H1 (cell line): ENCODE measurements around the gene SEMA3C. TPM values are rescaled to one million over a fixed set of nuclear protein-coding genes. Genes with fewer than 3 reads are reported as not detected.

Experiments used
- CTCF ChIA-PET: fragments of 300-600 bp; sonication (Branson Sonifier 250); formaldehyde crosslinking; loops from one replicate; lab custom pipeline; 2021; ENCODE audit not compliant: partially characterized antibody; lab: Charles Lee
- POLR2A ChIA-PET: fragments of 300-600 bp; sonication (Branson Sonifier 250); formaldehyde crosslinking; loops from one replicate; lab custom pipeline; 2021; ENCODE audit warnings: inconsistent platforms; ENCODE audit not compliant: partially characterized antibody; lab: Charles Lee
- DNase-seq, 2 experiments: peaks; one replicate each; pipeline versions ENCODE4 v3.0.0 to v3.0.0-alpha.2; 2010 to 2022; ENCODE audit warnings: low spot score in 2 of 2, low read depth in 1 of 2, mixed read lengths in 1 of 2
- FAIRE-seq: peaks from 2 replicates; lab custom pipeline; 2011; peaks lifted over from hg19 to GRCh38; lab: Jason Lieb, UNC
- H2AFZ ChIP-seq: 2 replicates; pipeline ENCODE4 v1.8.1; 2012; ENCODE audit warnings: low read length, inconsistent platforms
- H2AK5ac ChIP-seq: 2 replicates; pipeline ENCODE4 v1.6.1; 2013; ENCODE audit warnings: low read depth, low read length
- H2BK120ac ChIP-seq: replicated peaks from 2 replicates; pipeline ENCODE3; 2013; ENCODE audit warnings: low read depth, low read length, inconsistent platforms
- H2BK12ac ChIP-seq: 2 replicates; pipeline ENCODE4 v1.6.1; 2013; ENCODE audit warnings: low read depth, low read length
- H2BK15ac ChIP-seq: 2 replicates; pipeline ENCODE4 v1.6.1; 2013; ENCODE audit warnings: low read length
- H2BK20ac ChIP-seq: 2 replicates; pipeline ENCODE4 v1.6.1; 2013; ENCODE audit warnings: low read length
- H2BK5ac ChIP-seq: 2 replicates; pipeline ENCODE4 v1.6.1; 2013; ENCODE audit warnings: low read depth, low read length
- H3K14ac ChIP-seq: 2 replicates; pipeline ENCODE4 v1.6.1; 2013; ENCODE audit warnings: inconsistent platforms; ENCODE audit not compliant: insufficient read length
- H3K18ac ChIP-seq: 2 replicates; pipeline ENCODE4 v1.6.1; 2013; ENCODE audit warnings: low read length; ENCODE audit errors: extremely low read depth
- H3K23ac ChIP-seq: 2 replicates; pipeline ENCODE4 v1.6.1; 2013; ENCODE audit warnings: inconsistent platforms; ENCODE audit not compliant: insufficient read length
- H3K23me2 ChIP-seq: 2 replicates; pipeline ENCODE4 v1.6.1; 2013; ENCODE audit warnings: low read depth, low read length
- H3K27ac ChIP-seq: 2 replicates; pipeline ENCODE4 v1.6.1; 2011; ENCODE audit warnings: low read depth, low read length, inconsistent platforms
- H3K27me3 ChIP-seq, 4 experiments: replicated peaks in 1 of 4; 1 replicate in 1 of 4; 2 replicates in 3 of 4; pipeline versions ENCODE4 v1.6.1 to v1.8.1; 2011 to 2013; ENCODE audit warnings: low read length in 3 of 4, mild to moderate bottlenecking in 3 of 4, inconsistent platforms in 2 of 4, mixed read lengths in 2 of 4, moderate library complexity in 1 of 4; ENCODE audit not compliant: control insufficient read depth in 3 of 4, insufficient read depth in 3 of 4; ENCODE audit errors: extremely low read depth in 1 of 4
- H3K36me3 ChIP-seq, 4 experiments: 2 replicates each; pipeline versions ENCODE4 v1.6.1 to v1.8.1; 2011 to 2013; ENCODE audit warnings: mild to moderate bottlenecking in 4 of 4, low read length in 3 of 4, moderate library complexity in 2 of 4, control low read depth in 1 of 4, inconsistent platforms in 1 of 4; ENCODE audit not compliant: insufficient read depth in 4 of 4, control insufficient read depth in 2 of 4
- H3K4ac ChIP-seq: replicated peaks from 2 replicates; pipeline ENCODE3; 2013; ENCODE audit warnings: low read length, low read depth, mixed read lengths, inconsistent platforms; ENCODE audit not compliant: insufficient read length
- H3K4me1 ChIP-seq, 4 experiments: replicated peaks in 1 of 4; 1 replicate in 1 of 4; 2 replicates in 3 of 4; pipeline versions ENCODE4 v1.6.1 to v1.8.1; 2011 to 2013; ENCODE audit warnings: low read length in 3 of 4, inconsistent platforms in 2 of 4, mixed read lengths in 1 of 4; ENCODE audit not compliant: insufficient read depth in 4 of 4, control insufficient read depth in 3 of 4
- H3K4me2 ChIP-seq, 2 experiments: 2 replicates each; pipeline versions ENCODE4 v1.6.1 to v1.8.1; 2011 to 2013; ENCODE audit warnings: low read depth in 2 of 2, low read length in 2 of 2, control low read depth in 1 of 2, inconsistent platforms in 1 of 2, mild to moderate bottlenecking in 1 of 2; ENCODE audit not compliant: insufficient read depth in 1 of 2
- H3K4me3 ChIP-seq, 4 experiments: fragments of 200-600, 300-600 bp in 1 of 4; sonication (generic), shearing (Covaris generic), sonication (Bioruptor Twin) in 1 of 4; 2 replicates each; pipeline versions ENCODE4 v1.5.1 to v1.8.1; 2011 to 2016; ENCODE audit warnings: low read length in 4 of 4, low read depth in 3 of 4, control low read depth in 2 of 4, inconsistent platforms in 2 of 4, mild to moderate bottlenecking in 2 of 4, mixed read lengths in 1 of 4, moderate library complexity in 1 of 4; ENCODE audit not compliant: insufficient read depth in 2 of 4; ENCODE audit errors: extremely low read depth in 1 of 4
- H3K56ac ChIP-seq: replicated peaks from 2 replicates; pipeline ENCODE3; 2013; ENCODE audit warnings: low read depth, mild to moderate bottlenecking, mixed read lengths, low read length, inconsistent platforms; ENCODE audit not compliant: insufficient read length
- H3K79me1 ChIP-seq: 2 replicates; pipeline ENCODE4 v1.6.1; 2013; ENCODE audit warnings: low read depth, low read length, control low read depth
- H3K79me2 ChIP-seq, 2 experiments: 2 replicates each; pipeline versions ENCODE4 v1.6.1 to v1.8.1; 2012 to 2013; ENCODE audit warnings: low read length in 2 of 2, mild to moderate bottlenecking in 2 of 2, inconsistent platforms in 1 of 2; ENCODE audit not compliant: insufficient read depth in 2 of 2, control insufficient read depth in 1 of 2
- H3K9ac ChIP-seq, 4 experiments: replicated peaks in 1 of 4; 1 replicate in 1 of 4; 2 replicates in 3 of 4; pipeline versions ENCODE4 v1.6.1 to v1.8.1; 2011 to 2013; ENCODE audit warnings: low read depth in 3 of 4, low read length in 3 of 4, control low read depth in 2 of 4, mild to moderate bottlenecking in 2 of 4, moderate library complexity in 2 of 4, inconsistent platforms in 1 of 4; ENCODE audit errors: extremely low read depth in 1 of 4
- H3K9me3 ChIP-seq, 2 experiments: 2 replicates each; pipeline versions ENCODE4 v1.6.1 to v1.8.1; 2012 to 2013; ENCODE audit warnings: mild to moderate bottlenecking in 2 of 2, moderate library complexity in 2 of 2, control low read depth in 1 of 2, inconsistent platforms in 1 of 2, low read depth in 1 of 2, low read length in 1 of 2, mixed read lengths in 1 of 2; ENCODE audit not compliant: insufficient read depth in 2 of 2
- H4K20me1 ChIP-seq, 2 experiments: replicated peaks in 1 of 2; 2 replicates each; pipeline versions ENCODE3 to v1.8.1; 2011 to 2013; ENCODE audit warnings: inconsistent platforms in 2 of 2, low read length in 2 of 2, mild to moderate bottlenecking in 1 of 2; ENCODE audit not compliant: insufficient read depth in 2 of 2, control insufficient read depth in 1 of 2
- H4K5ac ChIP-seq: 2 replicates; pipeline ENCODE4 v1.6.1; 2013; ENCODE audit warnings: low read length, low read depth, mixed read lengths, inconsistent platforms; ENCODE audit not compliant: insufficient read length
- H4K8ac ChIP-seq: 2 replicates; pipeline ENCODE4 v1.8.0; 2013; ENCODE audit warnings: mild to moderate bottlenecking, moderate library complexity, low read length, inconsistent platforms; ENCODE audit not compliant: insufficient read depth; ENCODE audit errors: extremely low read depth
- H4K91ac ChIP-seq: replicated peaks from 2 replicates; pipeline ENCODE3; 2013; ENCODE audit warnings: low read length, mixed read lengths, inconsistent platforms; ENCODE audit not compliant: insufficient read length
- HDAC2 ChIP-seq, 2 experiments: fragments of 300-600 bp in 1 of 2; sonication (generic) in 1 of 2; IDR thresholded peaks; 2 replicates each; pipeline ENCODE4 v1.6.1; 2011 to 2012; ENCODE audit warnings: low read depth in 2 of 2, low read length in 2 of 2, mild to moderate bottlenecking in 2 of 2, moderate library complexity in 2 of 2, borderline replicate concordance in 1 of 2, inconsistent platforms in 1 of 2
- SP1 ChIP-seq: IDR thresholded peaks from 2 replicates; pipeline ENCODE4 v1.6.1; 2011; ENCODE audit warnings: low read depth, low read length
- TEAD4 ChIP-seq: IDR thresholded peaks from 2 replicates; pipeline ENCODE4 v1.6.1; 2012; ENCODE audit warnings: low read depth, low read length, inconsistent platforms, mixed read lengths
- WGBS, 2 experiments: shearing (Covaris generic) in 1 of 2; methylation state at CpG; one replicate each; pipeline versions ENCODE4 v1.1.6 to v1.1.7; 2013 to 2015; ENCODE audit warnings: low lambda C conversion rate in 2 of 2, mixed read lengths in 2 of 2, inconsistent platforms in 1 of 2, low coverage in 1 of 2, missing lambda C conversion rate in 1 of 2; ENCODE audit not compliant: insufficient replicate concordance in 2 of 2, insufficient coverage in 1 of 2, insufficient read length in 1 of 2; ENCODE audit errors: extremely low coverage in 1 of 2, missing lambda C conversion rate in 1 of 2; 5-methylcytosine and 5-hydroxymethylcytosine counted together
- polyA plus RNA-seq, 7 experiments: library from polyadenylated mRNA; depleted of rRNA in 3 of 7; stranded (reverse) in 5 of 7; unstranded in 2 of 7; fragments of >200 nt in 5 of 7; fragments of 200-250 nt in 2 of 7; gene quantifications; 1 replicate in 5 of 7; 2 replicates in 1 of 7; 4 replicates in 1 of 7; pipeline versions ENCODE4 v1.2.1 to v1.2.3, GENCODE V29; 2011 to 2013; ENCODE audit warnings: missing spikeins in 2 of 7, mixed read lengths in 2 of 7
- total RNA-seq: library from RNA; stranded (reverse); fragmentation: NEBNext Ultra II Directional; extraction: Animal tissue kit (Norgen Biotek cat#: 25700); gene quantifications from 2 replicates; pipeline ENCODE4 v1.2.1, GENCODE V29; 2021

The SEMA3C gene
- total and polyA plus RNA-seq, 2 of the 8 experiments (the other 6 are each of a cell fraction or from before 2014, with no cell fraction given), result 0.15 to 1.4 TPM

DNA sequence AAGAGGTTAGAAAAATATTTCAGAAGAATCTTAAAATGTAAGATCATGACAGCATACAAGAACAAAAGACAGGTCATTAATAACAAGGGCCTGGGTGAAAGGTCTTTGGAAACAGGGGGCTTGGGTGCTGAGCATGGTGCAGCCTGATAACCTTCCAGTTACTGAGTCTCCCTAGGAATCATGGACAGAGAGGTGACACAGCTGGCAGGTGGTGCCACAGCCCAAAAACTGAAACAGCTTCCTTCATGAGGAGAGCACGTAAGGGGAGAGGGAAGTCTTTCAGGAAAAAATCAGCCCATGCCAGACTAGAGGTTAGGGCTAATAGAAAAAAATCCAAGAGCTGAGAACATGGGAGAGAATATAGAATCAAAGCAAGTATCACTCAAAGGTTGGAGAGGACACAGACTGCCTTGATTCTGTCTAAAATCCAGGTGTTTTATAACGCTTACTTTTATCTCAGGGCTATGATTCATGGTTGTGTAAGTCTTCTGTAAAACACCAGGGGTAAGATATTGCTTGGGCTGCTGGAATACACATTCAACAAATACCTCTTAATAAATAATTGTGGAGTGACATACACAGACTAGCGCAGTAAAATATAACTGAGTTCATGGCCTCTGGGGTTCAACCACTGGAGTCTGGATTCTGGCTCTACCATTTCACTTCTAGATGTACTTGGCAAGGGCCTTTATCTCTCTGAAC is 88.1 kb downstream of the SEMA3C start:
- no peak overlapping the region for H2BK120ac ChIP-seq
- H3K18ac ChIP-seq, result no peak overlapping the region
- H2AK5ac ChIP-seq, result no peak overlapping the region
- no peak overlapping the region for H2AFZ ChIP-seq
- no peak overlapping the region for H3K4me3 ChIP-seq
- no peak overlapping the region for H3K4ac ChIP-seq
- H3K9me3 ChIP-seq, result no peaks in the 10 kb centered on the region
- H3K14ac ChIP-seq, result no peak overlapping the region
- no peak for DNase-seq
- H3K27me3 ChIP-seq, result no peaks in the 10 kb centered on the region
- H2BK5ac ChIP-seq, result no peak overlapping the region
- no peaks in the 10 kb centered on the region for H3K4me1 ChIP-seq
- no peak for FAIRE-seq
- TF ChIP-seq TEAD4 (no peak), HDAC2 (IDR thresholded peaks at IDR 0.05; ENCODE audit: borderline replicate concordance in 1 of 2, low read depth in 2 of 2, low read length in 2 of 2) (no peak), SP1 (no peak)
- no peaks in the 10 kb centered on the region for H3K79me2 ChIP-seq
- H3K4me2 ChIP-seq, result no peak overlapping the region
- H2BK12ac ChIP-seq, result no peak overlapping the region
- no peak overlapping the region for H4K5ac ChIP-seq
- no peaks in the 10 kb centered on the region for H4K20me1 ChIP-seq
- no peaks in the 10 kb centered on the region for H3K79me1 ChIP-seq
- ChIA-PET CTCF (no interaction called here), POLR2A (no interaction called here)
- H2BK20ac ChIP-seq, result no peak overlapping the region
- no peak overlapping the region for H3K27ac ChIP-seq
- no peak overlapping the region for H2BK15ac ChIP-seq
- H3K9ac ChIP-seq, result no peak overlapping the region
- no peaks in the 10 kb centered on the region for H3K23me2 ChIP-seq
- 84% methylated on average over 3 of the region's 3 CpGs; no CpG with 5 or more reads in 1 of the 2 experiments for WGBS, 2 experiments
- H3K56ac ChIP-seq, result no peak overlapping the region
- H4K91ac ChIP-seq, result no peak overlapping the region
- H3K23ac ChIP-seq, result no peak overlapping the region
- H3K36me3 ChIP-seq, result no peaks in the 10 kb centered on the region
- H4K8ac ChIP-seq, result no peak overlapping the region
